ENCODE measurements around the gene SUGCT.

SUGCT gene

DNA sequence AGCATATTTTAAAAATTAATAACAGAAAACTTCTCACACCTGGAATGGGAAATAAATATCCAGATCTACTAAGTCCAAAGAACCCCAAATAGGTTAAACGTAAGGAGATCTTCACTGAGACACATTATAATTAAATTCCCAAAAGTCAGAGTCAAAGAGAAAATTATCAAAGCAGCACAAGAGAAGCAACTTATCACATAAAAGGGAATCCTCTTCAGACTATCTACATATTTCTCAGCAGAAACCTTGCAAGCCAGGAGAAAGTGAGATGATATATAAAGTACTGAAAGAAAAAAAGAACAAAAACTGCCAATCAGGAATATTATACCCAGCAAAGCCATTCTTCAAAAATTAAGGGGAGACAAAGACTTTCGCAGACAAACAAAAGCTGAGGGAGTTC, 756.4 kb downstream of the SUGCT start:
- DNase-seq: no peak

- DNase-seq: no peak
Measured at GRCh38 chr7:40899151-40899550, 764.3 kb downstream of the SUGCT start.

GRCh38 chr7:40899636-40900507, 765.1 kb downstream of the SUGCT start:
- DNase-seq: no peak

DNA sequence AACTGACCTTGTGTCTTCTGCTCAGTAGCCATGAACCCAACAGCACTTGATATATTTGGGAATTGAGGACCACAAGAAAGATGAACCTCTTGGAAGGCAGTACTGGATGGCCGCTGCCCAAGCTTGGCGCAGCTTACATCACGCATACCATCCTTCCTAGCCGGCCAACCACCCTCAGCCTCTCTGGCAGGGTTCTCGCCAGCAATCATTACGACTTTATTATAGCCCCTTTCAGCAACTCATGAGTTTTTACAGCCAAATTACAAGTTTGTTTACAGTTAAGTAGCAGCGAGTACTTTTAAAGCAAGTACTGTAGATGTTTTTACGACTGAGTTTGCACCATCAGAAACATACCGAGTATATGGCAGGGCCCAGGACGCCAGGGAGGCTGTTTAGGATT, 769.1 kb downstream of the SUGCT start:
- DNase-seq: no peak

- DNase-seq: no peak
Measured at GRCh38 chr7:40907286-40907685, 772.5 kb downstream of the SUGCT start.

GRCh38 chr7:40909346-40909980, 774.7 kb downstream of the SUGCT start:
- no peak for DNase-seq

All from NCI-H748 treated with DMSO at 0.1 percent for 48 hours (cell line).